HAP-1 (cell line): ENCODE results near the gene CHEK1.
"Not testable (repeated sequence)": the region's sequence is repeated elsewhere in the genome, so short reads cannot be mapped to it uniquely, and the experiment has no call there.

Experiments used
- DNase-seq, 2 experiments: peaks; one replicate each; pipeline ENCODE4 v3.0.0-alpha.2; 2016 to 2020; ENCODE audit warnings: low spot score in 2 of 2
- H3K27me3 ChIP-seq: fragments of 250-450 bp; sonication (Bioruptor Pico); 2 replicates; pipeline ENCODE4 v1.5.1; 2020; ENCODE audit warnings: low read depth, mild to moderate bottlenecking, moderate library complexity
- H3K36me3 ChIP-seq: fragments of 250-450 bp; sonication (Bioruptor Pico); replicated peaks from 2 replicates; pipeline ENCODE4 v1.5.1; 2020; ENCODE audit warnings: mild to moderate bottlenecking
- H3K4me1 ChIP-seq: fragments of 250-450 bp; sonication (Bioruptor Pico); 2 replicates; pipeline ENCODE4 v1.5.1; 2020; ENCODE audit warnings: mild to moderate bottlenecking
- H3K4me3 ChIP-seq: fragments of 250-450 bp; sonication (Bioruptor Pico); 2 replicates; pipeline ENCODE4 v1.5.1; 2020; ENCODE audit warnings: mild to moderate bottlenecking, moderate library complexity
- H3K9me3 ChIP-seq: fragments of 250-450 bp; sonication (Bioruptor Pico); 2 replicates; pipeline ENCODE4 v1.5.1; 2020; ENCODE audit warnings: mild to moderate bottlenecking, moderate library complexity
- in situ Hi-C: fragments of 300-500 bp; cut with MboI; formaldehyde crosslinking; loops from 3 replicates; pipeline ENCODE4 v1.14.3; 2020; ENCODE audit warnings: low sequenced_read_pairs, inconsistent platforms, mixed read lengths

Gene CHEK1

GRCh38 chr11:125624756-125625213 lies at the start of gene CHEK1:
Gene CHEK1 (plus strand): TSS chr11:125625163. CDS start chr11:125626769, 1,606 bp downstream.
- Histone ChIP-seq H3K36me3 (peaks cover 34% of the 10 kb centered on the region), H3K4me3 (peak within 1 kb of the TSS; percentile 51), H3K4me1 (peaks cover 15% of the 10 kb centered on the region), H3K27me3 (no peaks in the 10 kb centered on the region), H3K9me3 (no peaks in the 10 kb centered on the region)
- no peak for DNase-seq
- in situ Hi-C loops, result loop anchor here (25.0 kb wide), 1 partner anchor 588 kb away; the partner anchor contains the start of genes FAM118B and RPUSD4

GRCh38 chr11:125577181-125577580 lies 47.8 kb upstream of the CHEK1 start:
- H3K36me3 ChIP-seq, result peaks cover 76% of the 10 kb centered on the region
- DNase-seq, H3K4me3 ChIP-seq, H3K9me3 ChIP-seq, H3K4me1 ChIP-seq, in situ Hi-C loops, H3K27me3 ChIP-seq: not testable (repeated sequence)

- peaks cover 84% of the 10 kb centered on the region for H3K36me3 ChIP-seq
- H3K4me3 ChIP-seq, result no peak overlapping the region
- no peak for DNase-seq
- no peaks in the 10 kb centered on the region for H3K4me1 ChIP-seq
- in situ Hi-C loops, result no loop called here
- no peaks in the 10 kb centered on the region for H3K9me3 ChIP-seq
- H3K27me3 ChIP-seq, result no peaks in the 10 kb centered on the region
These were observed 46.2 kb upstream of the CHEK1 start for GRCh38 chr11:125578783-125579182.

- DNase-seq, result no peak
- H3K36me3 ChIP-seq, result peaks cover 81% of the 10 kb centered on the region
- in situ Hi-C loops, result no loop called here
These were observed 45.2 kb upstream of the CHEK1 start for GRCh38 chr11:125579811-125580210.

GRCh38 chr11:125583496-125583895 lies 41.5 kb upstream of the CHEK1 start:
- peaks cover 2% of the 10 kb centered on the region; the same call in 1 of the 2 replicates for H3K4me1 ChIP-seq
- H3K4me3 ChIP-seq, result no peak overlapping the region
- peaks cover 56% of the 10 kb centered on the region for H3K36me3 ChIP-seq
- in situ Hi-C loops, result no loop called here
- H3K27me3 ChIP-seq, result no peaks in the 10 kb centered on the region
- H3K9me3 ChIP-seq, result no peaks in the 10 kb centered on the region
- no peak for DNase-seq

More at GRCh38 chr11:125579811-125580210, 45.2 kb upstream of the CHEK1 start:
- Histone ChIP-seq H3K9me3 (no peaks in the 10 kb centered on the region), H3K27me3 (no peaks in the 10 kb centered on the region), H3K4me3 (no peak overlapping the region), H3K4me1 (no peaks in the 10 kb centered on the region)

- DNase-seq, result no peak
- no peaks in the 10 kb centered on the region for H3K9me3 ChIP-seq
- H3K36me3 ChIP-seq, result peaks cover 38% of the 10 kb centered on the region
- peaks cover 7% of the 10 kb centered on the region for H3K4me1 ChIP-seq
- no peak overlapping the region for H3K4me3 ChIP-seq
- in situ Hi-C loops, result no loop called here
- no peaks in the 10 kb centered on the region for H3K27me3 ChIP-seq
These were observed 39.5 kb upstream of the CHEK1 start for GRCh38 chr11:125585487-125585886.

- no peaks in the 10 kb centered on the region for H3K27me3 ChIP-seq
- peaks cover 10% of the 10 kb centered on the region for H3K4me1 ChIP-seq
- peaks cover 31% of the 10 kb centered on the region for H3K36me3 ChIP-seq
- no peak overlapping the region for H3K4me3 ChIP-seq
- no peak for DNase-seq
- no peaks in the 10 kb centered on the region for H3K9me3 ChIP-seq
- in situ Hi-C loops, result no loop called here
These were observed 38.3 kb upstream of the CHEK1 start for GRCh38 chr11:125586623-125587022.

- in situ Hi-C loops, result no loop called here
- Histone ChIP-seq H3K9me3 (no peaks in the 10 kb centered on the region), H3K4me1 (peaks cover 10% of the 10 kb centered on the region), H3K4me3 (no peak overlapping the region), H3K36me3 (peaks cover 24% of the 10 kb centered on the region), H3K27me3 (no peaks in the 10 kb centered on the region)
- DNase-seq, result no peak
These were observed 37.5 kb upstream of the CHEK1 start for GRCh38 chr11:125587480-125587879.

- no peaks in the 10 kb centered on the region for H3K27me3 ChIP-seq
- H3K4me1 ChIP-seq, result peaks cover 11% of the 10 kb centered on the region
- in situ Hi-C loops, result no loop called here
- DNase-seq, result no peak
- H3K9me3 ChIP-seq, result no peaks in the 10 kb centered on the region
- H3K36me3 ChIP-seq, result peaks cover 14% of the 10 kb centered on the region
- no peak overlapping the region for H3K4me3 ChIP-seq
These were observed 36.5 kb upstream of the CHEK1 start for GRCh38 chr11:125588505-125588904.

- Histone ChIP-seq H3K4me3 (peak overlapping the region; percentile 90), H3K36me3 (peaks cover 12% of the 10 kb centered on the region), H3K9me3 (no peaks in the 10 kb centered on the region), H3K4me1 (peaks cover 22% of the 10 kb centered on the region), H3K27me3 (no peaks in the 10 kb centered on the region)
- peak in 1 of 2 experiments; percentile 37 for DNase-seq
- in situ Hi-C loops, result no loop called here
These were observed 33.2 kb upstream of the CHEK1 start for GRCh38 chr11:125591649-125592304.

- peak; percentile 98 to 99 for DNase-seq
- no peaks in the 10 kb centered on the region for H3K27me3 ChIP-seq
- peak within 1 kb of the TSS; percentile 90 for H3K4me3 ChIP-seq
- in situ Hi-C loops, result no loop called here
- H3K36me3 ChIP-seq, result peaks cover 18% of the 10 kb centered on the region
- peaks cover 22% of the 10 kb centered on the region for H3K4me1 ChIP-seq
- H3K9me3 ChIP-seq, result no peaks in the 10 kb centered on the region
These were observed 32.5 kb upstream of the CHEK1 start, which contains the start of gene STT3A for GRCh38 chr11:125592305-125593113. Gene STT3A (plus strand): TSS chr11:125592852. CDS start chr11:125595916, 3,064 bp downstream.

GRCh38 chr11:125593114-125593820 lies 31.7 kb upstream of the CHEK1 start:
- in situ Hi-C loops, result no loop called here
- Histone ChIP-seq H3K27me3 (no peaks in the 10 kb centered on the region), H3K36me3 (peaks cover 24% of the 10 kb centered on the region), H3K4me1 (peaks cover 22% of the 10 kb centered on the region), H3K9me3 (no peaks in the 10 kb centered on the region), H3K4me3 (peak overlapping the region; percentile 90)
- peak; percentile 49 to 54 for DNase-seq

- Histone ChIP-seq H3K36me3 (peaks cover 37% of the 10 kb centered on the region), H3K4me3 (no peak overlapping the region), H3K27me3 (no peaks in the 10 kb centered on the region), H3K4me1 (peaks cover 15% of the 10 kb centered on the region), H3K9me3 (no peaks in the 10 kb centered on the region)
- in situ Hi-C loops, result no loop called here
- no peak for DNase-seq
These were observed 30.0 kb upstream of the CHEK1 start for GRCh38 chr11:125594958-125595357.
